ENCODE measurements around the gene ZNF793. TPM values are rescaled to one million over a fixed set of nuclear protein-coding genes. Genes with fewer than 3 reads are reported as not detected.

ZNF793 gene
- polyA plus RNA-seq, 3 donors: 18.3 to 20.6 (median 19.6) TPM

DNA sequence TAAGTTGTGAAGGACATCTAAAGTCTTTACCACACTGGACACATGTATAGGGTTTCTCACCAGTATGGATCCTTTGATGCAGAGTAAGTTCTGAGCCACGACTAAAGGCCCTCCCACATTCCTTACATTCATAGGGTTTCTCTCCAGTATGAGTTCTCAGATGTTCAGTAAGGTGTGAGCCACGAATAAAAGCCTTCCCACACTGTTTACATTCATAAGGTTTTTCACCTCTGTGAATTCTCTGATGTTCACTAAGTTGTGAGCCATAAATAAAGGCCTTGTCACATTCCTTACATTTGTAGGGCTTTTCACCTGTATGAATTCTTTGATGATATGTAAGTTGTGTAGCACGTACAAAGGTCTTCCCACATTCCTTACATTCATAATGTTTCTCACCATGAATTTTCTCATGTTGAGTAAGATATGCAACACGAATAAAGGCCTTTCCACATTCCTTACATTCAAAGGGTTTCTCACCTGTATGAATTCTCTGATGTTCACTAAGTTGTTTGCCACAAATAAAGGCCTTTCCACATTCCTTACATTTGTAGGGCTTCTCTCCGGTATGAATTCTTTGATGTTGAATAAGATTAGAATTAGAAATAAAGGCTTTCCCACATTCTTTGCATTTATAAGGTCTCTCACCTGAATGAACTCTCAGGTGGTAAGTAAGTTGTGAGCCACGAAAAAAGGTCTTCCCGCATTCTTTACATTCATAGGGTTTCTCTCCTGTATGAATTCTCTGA lies 58.1 kb downstream of the ZNF793 start:
- DNase-seq (ENCODE audit: low read depth in 3 of 3, low spot score in 2 of 3): no peak

DNA sequence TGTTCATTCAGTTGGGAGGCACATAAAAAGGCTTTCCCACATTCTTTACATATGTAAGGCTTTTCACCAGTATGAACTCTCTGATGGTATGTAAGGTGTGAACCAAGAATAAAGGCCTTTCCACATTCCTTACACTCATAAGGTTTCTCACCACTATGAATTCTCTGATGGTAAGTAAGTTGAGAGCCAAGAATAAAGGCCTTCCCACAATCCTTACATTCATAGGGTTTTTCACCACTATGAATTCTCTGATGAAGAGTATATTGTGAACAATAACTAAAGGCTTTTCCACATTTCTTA lies 58.6 kb downstream of the ZNF793 start:
- DNase-seq (ENCODE audit: low read depth in 3 of 3, low spot score in 2 of 3): no peak

DNA sequence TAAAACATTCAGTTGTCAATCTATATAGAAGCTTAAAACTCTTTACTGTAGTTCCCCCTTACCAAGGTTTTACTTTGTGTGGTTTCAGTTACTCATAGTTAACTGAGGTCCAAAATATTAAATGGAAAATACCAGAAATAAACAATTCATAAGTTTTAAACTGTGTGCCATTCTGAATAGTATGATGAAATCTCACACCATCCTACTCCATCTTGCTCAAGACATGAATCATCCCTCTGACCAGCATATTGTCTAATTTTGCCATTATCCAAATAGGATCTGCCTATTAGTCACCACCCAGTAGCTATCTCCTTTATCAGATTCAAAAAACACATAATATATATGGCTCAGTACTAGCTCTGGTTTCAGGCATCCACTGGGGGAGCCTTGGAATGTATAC lies 65.5 kb downstream of the ZNF793 start:
- no peak for DNase-seq (ENCODE audit: low read depth in 3 of 3, low spot score in 2 of 3)

DNA sequence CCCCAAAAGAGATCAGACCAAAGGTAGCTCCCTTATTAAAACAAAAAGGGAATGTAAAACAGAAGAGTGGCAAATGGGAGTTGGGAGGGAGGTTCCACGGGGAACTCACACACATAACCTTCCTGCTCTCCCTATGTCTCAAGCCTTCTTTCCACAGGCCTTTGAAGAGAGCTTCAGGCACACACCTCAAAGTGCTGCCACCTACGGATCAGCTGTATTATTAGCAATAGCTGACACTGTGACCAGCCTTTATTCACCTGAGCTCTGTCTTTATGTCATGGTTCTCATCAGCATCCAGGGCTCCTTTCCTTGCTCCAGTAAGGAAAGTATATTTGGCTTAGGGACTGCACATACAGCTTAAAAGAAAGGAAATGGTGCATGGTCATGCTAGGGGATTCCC lies 76.6 kb downstream of the ZNF793 start:
- DNase-seq (ENCODE audit: low read depth in 3 of 3, low spot score in 2 of 3): no peak

Other genes with a start within 250 kb of the ZNF793 start
- gene ZNF527, start 135.8 kb upstream of the ZNF793 start, polyA plus RNA-seq (ENCODE audit: insufficient read length in 3 of 3): 10 to 100 TPM in 1 of 3 donors, 1 to 10 TPM in 2; 8.3 to 17.9 (median 8.9) TPM
- gene ZNF569, start 39.5 kb upstream of the ZNF793 start, polyA plus RNA-seq (ENCODE audit: insufficient read length in 3 of 3): 10 to 100 TPM; 13.4 to 14.9 (median 13.7) TPM
- gene ZNF570, start 37.6 kb upstream of the ZNF793 start, polyA plus RNA-seq (ENCODE audit: insufficient read length in 3 of 3): 10 to 100 TPM in 2 of 3 donors, 1 to 10 TPM in 1; 9.8 to 11.5 (median 10.8) TPM
- gene ZNF571, start 87.9 kb downstream of the ZNF793 start, polyA plus RNA-seq (ENCODE audit: insufficient read length in 3 of 3): 10 to 100 TPM in 2 of 3 donors, 1 to 10 TPM in 1; 9.3 to 11.2 (median 10.9) TPM
- 1 to 10 TPM; 4.5 to 5.1 (median 5.0) TPM for gene ZNF540, start 87.9 kb downstream of the ZNF793 start, polyA plus RNA-seq (ENCODE audit: insufficient read length in 3 of 3)
- gene ZFP30, start 148.5 kb downstream of the ZNF793 start, polyA plus RNA-seq (ENCODE audit: insufficient read length in 3 of 3): 10 to 100 TPM; 23.2 to 27.0 (median 23.4) TPM
- gene ZNF607, start 212.8 kb downstream of the ZNF793 start, polyA plus RNA-seq (ENCODE audit: insufficient read length in 3 of 3): 10 to 100 TPM; 13.2 to 15.7 (median 13.4) TPM

Data from right renal cortex interstitium (tissue), 3 donors.